ENCODE results near the gene ADGRV1. TPM values are rescaled to one million over a fixed set of nuclear protein-coding genes. Genes with fewer than 3 reads are reported as not detected.

The ADGRV1 gene
- total RNA-seq, 1 experiment from 2014 or later, result 6.8 TPM

GRCh38 chr5:91031402-91031752 is 472.8 kb downstream of the ADGRV1 start:
- no peak overlapping the region for H3K4me3 ChIP-seq (ENCODE audit: low read depth, low read length, poor library complexity, severe bottlenecking)
- no peak for DNase-seq (ENCODE audit: low spot score)
- no peaks in the 10 kb centered on the region for H3K36me3 ChIP-seq (ENCODE audit: insufficient read depth, low read length, poor library complexity, severe bottlenecking)
- TF ChIP-seq EZH2 (IDR thresholded peaks at IDR 0.05; ENCODE audit: borderline replicate concordance, low read depth, low read length, poor library complexity, severe bottlenecking) (no peak), CTCF (conservative IDR thresholded peaks at IDR 0.05; ENCODE audit: low read depth, low read length) (no peak)
- no peaks in the 10 kb centered on the region for H3K9me3 ChIP-seq (ENCODE audit: low read depth, low read length, poor library complexity, severe bottlenecking)
- POLR2A ChIA-PET (ENCODE audit: low non-redundant PET), result no interaction called here
- H3K4me1 ChIP-seq (ENCODE audit: insufficient read depth, low read length, poor library complexity, severe bottlenecking), result no peaks in the 10 kb centered on the region
- no peaks in the 10 kb centered on the region for H3K27me3 ChIP-seq (replicated peaks; ENCODE audit: insufficient read depth, low read depth, low read length, poor library complexity)
- no TSS peak for BruUV-seq (replicated peaks)
- H3K27ac ChIP-seq (ENCODE audit: low read depth, low read length, poor library complexity, severe bottlenecking), result no peak overlapping the region
- CTCF ChIA-PET, result no interaction called here
- intact Hi-C loops (cut with micrococcal nuclease; ENCODE audit: unreplicated experiment), result no loop called here

GRCh38 chr5:91032125-91032524 is 473.5 kb downstream of the ADGRV1 start:
- DNase-seq (ENCODE audit: low spot score), result no peak

GRCh38 chr5:91033370-91033769 is 474.8 kb downstream of the ADGRV1 start:
- intact Hi-C loops (cut with micrococcal nuclease; ENCODE audit: unreplicated experiment), result no loop called here
- Histone ChIP-seq H3K27ac (ENCODE audit: low read depth, low read length, poor library complexity, severe bottlenecking) (no peak overlapping the region), H3K36me3 (ENCODE audit: insufficient read depth, low read length, poor library complexity, severe bottlenecking) (no peaks in the 10 kb centered on the region), H3K9me3 (ENCODE audit: low read depth, low read length, poor library complexity, severe bottlenecking) (no peaks in the 10 kb centered on the region), H3K4me1 (ENCODE audit: insufficient read depth, low read length, poor library complexity, severe bottlenecking) (peaks cover 13% of the 10 kb centered on the region), H3K4me3 (ENCODE audit: low read depth, low read length, poor library complexity, severe bottlenecking) (no peak overlapping the region), H3K27me3 (replicated peaks; ENCODE audit: insufficient read depth, low read depth, low read length, poor library complexity) (no peaks in the 10 kb centered on the region)
- CTCF ChIA-PET, result no interaction called here
- TF ChIP-seq EZH2 (IDR thresholded peaks at IDR 0.05; ENCODE audit: borderline replicate concordance, low read depth, low read length, poor library complexity, severe bottlenecking) (no peak), CTCF (conservative IDR thresholded peaks at IDR 0.05; ENCODE audit: low read depth, low read length) (no peak)
- DNase-seq (ENCODE audit: low spot score), result no peak
- POLR2A ChIA-PET (ENCODE audit: low non-redundant PET), result no interaction called here
- no TSS peak for BruUV-seq (replicated peaks)

More at GRCh38 chr5:91032125-91032524, 473.5 kb downstream of the ADGRV1 start:
- Histone ChIP-seq H3K27me3 (replicated peaks; ENCODE audit: insufficient read depth, low read depth, low read length, poor library complexity) (no peaks in the 10 kb centered on the region), H3K9me3 (ENCODE audit: low read depth, low read length, poor library complexity, severe bottlenecking) (no peaks in the 10 kb centered on the region), H3K36me3 (ENCODE audit: insufficient read depth, low read length, poor library complexity, severe bottlenecking) (no peaks in the 10 kb centered on the region), H3K27ac (ENCODE audit: low read depth, low read length, poor library complexity, severe bottlenecking) (no peak overlapping the region), H3K4me3 (ENCODE audit: low read depth, low read length, poor library complexity, severe bottlenecking) (no peak overlapping the region), H3K4me1 (ENCODE audit: insufficient read depth, low read length, poor library complexity, severe bottlenecking) (peaks cover 3% of the 10 kb centered on the region)
- TF ChIP-seq EZH2 (IDR thresholded peaks at IDR 0.05; ENCODE audit: borderline replicate concordance, low read depth, low read length, poor library complexity, severe bottlenecking), result no peak
- no peak for TF ChIP-seq CTCF (conservative IDR thresholded peaks at IDR 0.05; ENCODE audit: low read depth, low read length)
- POLR2A ChIA-PET (ENCODE audit: low non-redundant PET), result no interaction called here
- CTCF ChIA-PET, result no interaction called here
- no TSS peak for BruUV-seq (replicated peaks)
- intact Hi-C loops (cut with micrococcal nuclease; ENCODE audit: unreplicated experiment), result no loop called here

Data from A673 (cell line).